ENCODE results near the gene NFIB. TPM values are rescaled to one million over a fixed set of nuclear protein-coding genes. Genes with fewer than 3 reads are reported as not detected.

Gene NFIB
- total RNA-seq, 4 donors from 2014 or later: 61.0 to 68.3 (median 65.4) TPM

- Histone ChIP-seq H3K4me1 (peaks cover 3 to 50% (median 14%) of the 10 kb centered on the region in 3 donors), H3K4me3 (no peak overlapping the region), H3K36me3 (no peaks in the 10 kb centered on the region), H3K27ac (peak overlapping the region in 1 of 4 donors; percentile 75), H3K9me3 (no peaks in the 10 kb centered on the region), H3K27me3 (no peaks in the 10 kb centered on the region)
- TF ChIP-seq POLR2A (IDR thresholded peaks at IDR 0.05): no peak
- no peak for TF ChIP-seq CTCF (IDR thresholded peaks at IDR 0.05)
- TF ChIP-seq POLR2AphosphoS5 (IDR thresholded peaks at IDR 0.05): no peak
- TF ChIP-seq EP300 (IDR thresholded peaks at IDR 0.05): no peak
- no peak for ATAC-seq
Measured at GRCh38 chr9:14095277-14095676, 218.7 kb downstream of the NFIB start.

- Histone ChIP-seq H3K27ac (no peak overlapping the region), H3K27me3 (no peaks in the 10 kb centered on the region), H3K9me3 (no peaks in the 10 kb centered on the region), H3K4me1 (peaks cover 3 to 47% (median 14%) of the 10 kb centered on the region in 3 donors), H3K36me3 (no peaks in the 10 kb centered on the region), H3K4me3 (no peak overlapping the region)
- WGBS, 2 donors (ENCODE audit: low coverage in 1 of 2): 75 to 90% methylated on average over 5 of the region's 5 CpGs
- TF ChIP-seq EP300 (IDR thresholded peaks at IDR 0.05): no peak
- no peak for TF ChIP-seq POLR2A (IDR thresholded peaks at IDR 0.05)
- TF ChIP-seq POLR2AphosphoS5 (IDR thresholded peaks at IDR 0.05): no peak
- no peak for ATAC-seq
Measured at GRCh38 chr9:14094491-14094890, 219.4 kb downstream of the NFIB start.

- H3K36me3 ChIP-seq: peaks cover 0 to 8% of the 10 kb centered on the region in 2 donors
- H3K4me1 ChIP-seq: peaks cover 0 to 26% (median 3%) of the 10 kb centered on the region in 3 donors
- TF ChIP-seq EP300 (IDR thresholded peaks at IDR 0.05) (no peak), POLR2A (IDR thresholded peaks at IDR 0.05) (no peak), CTCF (IDR thresholded peaks at IDR 0.05) (no peak), POLR2AphosphoS5 (IDR thresholded peaks at IDR 0.05) (no peak)
- no peaks in the 10 kb centered on the region for H3K9me3 ChIP-seq
- WGBS, 2 donors (ENCODE audit: low coverage in 1 of 2): 90 to 100% methylated on average over 1 of the region's 1 CpG
- H3K4me3 ChIP-seq: no peak overlapping the region
- ATAC-seq: no peak
- no peak overlapping the region for H3K27ac ChIP-seq
- H3K27me3 ChIP-seq: no peaks in the 10 kb centered on the region
Measured at GRCh38 chr9:14092344-14092743, 221.6 kb downstream of the NFIB start.

GRCh38 chr9:14089051-14089803, 224.7 kb downstream of the NFIB start:
- H3K4me1 ChIP-seq: no peaks in the 10 kb centered on the region
- no peak for ATAC-seq
- peaks cover 0 to 22% of the 10 kb centered on the region in 2 donors for H3K36me3 ChIP-seq
- no peak overlapping the region for H3K4me3 ChIP-seq
- TF ChIP-seq POLR2A (IDR thresholded peaks at IDR 0.05): no peak
- no peak for TF ChIP-seq CTCF (IDR thresholded peaks at IDR 0.05)
- no peak for TF ChIP-seq EP300 (IDR thresholded peaks at IDR 0.05)
- no peak for TF ChIP-seq POLR2AphosphoS5 (IDR thresholded peaks at IDR 0.05)
- no peaks in the 10 kb centered on the region for H3K27me3 ChIP-seq
- no peaks in the 10 kb centered on the region for H3K9me3 ChIP-seq
- WGBS, 2 donors (ENCODE audit: low coverage in 1 of 2): 74 to 75% methylated on average over 3 to 4 of the region's 4 CpGs
- H3K27ac ChIP-seq: no peak overlapping the region

- H3K9me3 ChIP-seq: no peaks in the 10 kb centered on the region
- H3K36me3 ChIP-seq: peaks cover 0 to 22% of the 10 kb centered on the region in 2 donors
- H3K27ac ChIP-seq: no peak overlapping the region
- H3K4me3 ChIP-seq: no peak overlapping the region
- no peak for ATAC-seq
- TF ChIP-seq CTCF (IDR thresholded peaks at IDR 0.05): no peak
- no peak for TF ChIP-seq EP300 (IDR thresholded peaks at IDR 0.05)
- no peak for TF ChIP-seq POLR2AphosphoS5 (IDR thresholded peaks at IDR 0.05)
- no peak for TF ChIP-seq POLR2A (IDR thresholded peaks at IDR 0.05)
- H3K4me1 ChIP-seq: peaks cover 0 to 6% (median 0%) of the 10 kb centered on the region in 3 donors
- H3K27me3 ChIP-seq: no peaks in the 10 kb centered on the region
- 98 to 99% methylated on average over 7 of the region's 7 CpGs for WGBS, 2 donors (ENCODE audit: low coverage in 1 of 2)
Measured at GRCh38 chr9:14087576-14087975, 226.4 kb downstream of the NFIB start.

Data from gastroesophageal sphincter (tissue), 4 donors.